IMR-90 (cell line): ENCODE results near the gene AK1. TPM values are rescaled to one million over a fixed set of nuclear protein-coding genes. Genes with fewer than 3 reads are reported as not detected.
A peak's percentile ranks its signal among the peaks of the same experiment; 100 is the strongest.

Experiments
- ATAC-seq: fragments of 200-7000 bp; cut with Tn5 transposase; 2 replicates; pipeline ENCODE4 v1.9.1; 2020; ENCODE audit warnings: low read depth, mild to moderate bottlenecking, moderate library complexity
- BruUV-seq: library from RNA; stranded (reverse); fragments of 400-500 nt; replicated peaks from 2 replicates; lab custom pipeline; 2021; lab: Mats Ljungman, UMichigan
- CTCF ChIA-PET: fragments of 300-600 bp; formaldehyde crosslinking; extraction: SDS; loops from one replicate; lab custom pipeline; 2021; ENCODE audit warnings: antibody characterized with exemption; lab: Yijun Ruan, JAX
- POLR2A ChIA-PET: fragments of 300-600 bp; sonication (Branson Sonifier 250); formaldehyde crosslinking; loops from one replicate; lab custom pipeline; 2022; ENCODE audit warnings: antibody characterized with exemption; ENCODE audit not compliant: unreplicated experiment; lab: Charles Lee
- DNase-seq: peaks from one replicate; pipeline ENCODE4 v3.0.0; 2013
- H2AFZ ChIP-seq: replicated peaks from 2 replicates; pipeline ENCODE3; 2013; ENCODE audit warnings: low read length, mild to moderate bottlenecking; ENCODE audit not compliant: poor library complexity
- H2AK5ac ChIP-seq: 2 replicates; pipeline ENCODE4 v1.6.1; 2013; ENCODE audit warnings: low read depth, low read length, inconsistent platforms
- H2AK9ac ChIP-seq: replicated peaks from 2 replicates; pipeline ENCODE3; 2013; ENCODE audit warnings: mild to moderate bottlenecking, low read depth, low read length, moderate library complexity; ENCODE audit not compliant: poor library complexity
- H2BK120ac ChIP-seq: 2 replicates; pipeline ENCODE4 v1.6.1; 2013; ENCODE audit warnings: low read depth, low read length, inconsistent platforms
- H2BK15ac ChIP-seq: 3 replicates; pipeline ENCODE4 v1.6.1; 2013; ENCODE audit warnings: low read depth, low read length, inconsistent platforms
- H2BK20ac ChIP-seq: 2 replicates; pipeline ENCODE4 v1.6.1; 2013; ENCODE audit warnings: low read depth, mild to moderate bottlenecking, inconsistent platforms, low read length, moderate library complexity
- H2BK5ac ChIP-seq: 2 replicates; pipeline ENCODE4 v1.6.1; 2013; ENCODE audit warnings: mild to moderate bottlenecking, low read depth, low read length, inconsistent platforms; ENCODE audit not compliant: poor library complexity, severe bottlenecking
- H3K14ac ChIP-seq: replicated peaks from 2 replicates; pipeline ENCODE4 v1.6.1; 2013; ENCODE audit warnings: low read depth, low read length, inconsistent platforms
- H3K18ac ChIP-seq: 2 replicates; pipeline ENCODE4 v1.6.1; 2013; ENCODE audit warnings: low read depth, low read length, control low read depth
- H3K23ac ChIP-seq: 2 replicates; pipeline ENCODE4 v1.6.1; 2013; ENCODE audit warnings: low read depth, low read length, inconsistent platforms
- H3K27ac ChIP-seq: 2 replicates; pipeline ENCODE4 v1.5.1; 2013; ENCODE audit warnings: mild to moderate bottlenecking, control low read depth, low read length; ENCODE audit not compliant: insufficient read depth
- H3K27me3 ChIP-seq: 2 replicates; pipeline ENCODE4 v1.6.1; 2013; ENCODE audit warnings: low read length; ENCODE audit not compliant: control insufficient read depth, insufficient read depth
- H3K36me3 ChIP-seq: 2 replicates; pipeline ENCODE4 v1.6.1; 2013; ENCODE audit warnings: low read length, mixed read lengths; ENCODE audit not compliant: control insufficient read depth, insufficient read depth
- H3K4ac ChIP-seq: 2 replicates; pipeline ENCODE4 v1.6.1; 2013; ENCODE audit warnings: low read depth, low read length, inconsistent platforms
- H3K4me1 ChIP-seq: 2 replicates; pipeline ENCODE4 v1.6.1; 2013; ENCODE audit warnings: low read length, mixed read lengths; ENCODE audit not compliant: control insufficient read depth, insufficient read depth
- H3K4me2 ChIP-seq: 2 replicates; pipeline ENCODE4 v1.6.1; 2013; ENCODE audit warnings: low read depth, mild to moderate bottlenecking, control low read depth, low read length, moderate library complexity
- H3K4me3 ChIP-seq: 2 replicates; pipeline ENCODE4 v1.5.1; 2013; ENCODE audit warnings: low read depth, mild to moderate bottlenecking, control low read depth, low read length, moderate library complexity; ENCODE audit not compliant: insufficient read depth
- H3K56ac ChIP-seq: 2 replicates; pipeline ENCODE4 v1.6.1; 2013; ENCODE audit warnings: low read length, inconsistent platforms; ENCODE audit not compliant: insufficient read depth; ENCODE audit errors: extremely low read depth
- H3K79me1 ChIP-seq, 2 experiments: 2 replicates each; pipeline ENCODE4 v1.6.1; 2013; ENCODE audit warnings: low read length in 2 of 2, inconsistent platforms in 1 of 2, low read depth in 1 of 2
- H3K9ac ChIP-seq: 2 replicates; pipeline ENCODE4 v1.6.1; 2013; ENCODE audit warnings: low read depth, low read length, control low read depth
- H3K9me1 ChIP-seq: 2 replicates; pipeline ENCODE4 v1.6.1; 2013; ENCODE audit warnings: low read length, inconsistent platforms; ENCODE audit not compliant: insufficient read depth
- H3K9me3 ChIP-seq: 2 replicates; pipeline ENCODE4 v1.6.1; 2013; ENCODE audit warnings: low read length; ENCODE audit not compliant: control insufficient read depth, insufficient read depth
- H4K20me1 ChIP-seq: 2 replicates; pipeline ENCODE4 v1.6.1; 2013; ENCODE audit warnings: low read length, inconsistent platforms; ENCODE audit not compliant: insufficient read depth
- H4K5ac ChIP-seq: 2 replicates; pipeline ENCODE4 v1.6.1; 2013; ENCODE audit warnings: mild to moderate bottlenecking, low read depth, low read length, control low read depth
- H4K8ac ChIP-seq, 2 experiments: 2 replicates each; pipeline ENCODE4 v1.6.1; 2013; ENCODE audit warnings: low read depth in 2 of 2, low read length in 2 of 2, control low read depth in 1 of 2, inconsistent platforms in 1 of 2
- H4K91ac ChIP-seq: 2 replicates; pipeline ENCODE4 v1.6.1; 2013; ENCODE audit warnings: low read depth, low read length, inconsistent platforms; ENCODE audit not compliant: insufficient read depth
- MAZ ChIP-seq: IDR thresholded peaks from 2 replicates; pipeline ENCODE4 v1.6.1; 2012; ENCODE audit warnings: low read depth, mild to moderate bottlenecking, low read length, improper control_type of control experiment, moderate library complexity, borderline replicate concordance
- MXI1 ChIP-seq: IDR thresholded peaks from 2 replicates; pipeline ENCODE4 v1.6.1; 2012; ENCODE audit warnings: low read depth, mild to moderate bottlenecking, low read length, moderate library complexity, borderline replicate concordance
- WGBS, 2 experiments: methylation state at CpG; one replicate each; pipeline versions ENCODE4 v1.1.5 to v1.1.7; 2013; ENCODE audit warnings: missing lambda C conversion rate in 2 of 2; ENCODE audit not compliant: insufficient read length in 1 of 2; ENCODE audit errors: extremely low coverage in 2 of 2; 5-methylcytosine and 5-hydroxymethylcytosine counted together
- dilution Hi-C: fragments of 300-500 bp; cut with HindIII; formaldehyde crosslinking; loops from one replicate; pipeline ENCODE4 v1.14.3; 2018; ENCODE audit warnings: low sequenced_read_pairs; ENCODE audit not compliant: unreplicated experiment
- in situ Hi-C: fragments of 300-500 bp; cut with MboI; formaldehyde crosslinking; loops from 3 replicates; pipeline ENCODE4 v1.14.3; 2019; ENCODE audit warnings: low sequenced_read_pairs, inconsistent platforms, mixed read lengths
- intact Hi-C: fragments of 100-400 bp; cut with micrococcal nuclease; formaldehyde crosslinking; loops from 2 replicates; pipeline ENCODE4 v1.10.0; 2022
- polyA plus RNA-seq, 3 experiments: library from polyadenylated mRNA; depleted of rRNA; stranded (reverse); fragments of >200 nt; gene quantifications; 2 replicates each; pipeline ENCODE4 v1.2.3, GENCODE V29; 2012; ENCODE audit warnings: low replicate concordance in 1 of 3
- total RNA-seq: library from RNA; depleted of rRNA; stranded (reverse); fragments of >200 nt; gene quantifications from 2 replicates; pipeline ENCODE4 v1.2.3, GENCODE V29; 2012

Gene AK1
- total and polyA plus RNA-seq, 2 of the 4 experiments (the other 2 are of a cell fraction), result 44.8 to 119 TPM

DNA sequence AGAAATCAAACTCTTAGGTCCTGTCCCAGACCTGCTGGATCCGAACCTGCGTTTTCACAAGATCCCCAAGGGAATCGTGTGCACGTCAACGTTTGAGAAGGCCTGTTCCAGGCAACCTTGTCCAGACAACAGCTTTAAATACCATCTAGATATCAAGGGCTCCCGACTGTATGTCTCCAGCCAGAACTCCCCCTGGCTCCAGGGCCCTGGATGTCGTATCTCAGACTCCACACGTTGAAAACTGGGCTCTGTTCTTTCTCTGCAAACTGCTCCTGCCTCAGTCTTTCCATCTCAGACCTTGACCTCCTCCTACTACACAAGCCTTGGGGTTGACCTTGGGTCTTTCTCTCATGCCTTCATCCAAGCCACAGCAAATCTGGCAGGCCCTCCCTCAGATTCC lies 17.2 kb downstream of the AK1 start:
- Histone ChIP-seq H3K4me1 (no peaks in the 10 kb centered on the region), H3K4ac (no peak overlapping the region), H4K8ac (no peak overlapping the region), H2BK20ac (no peak overlapping the region), H3K14ac (no peak overlapping the region), H3K18ac (no peak overlapping the region), H3K79me1 (no peaks in the 10 kb centered on the region), H3K9me3 (no peaks in the 10 kb centered on the region), H4K5ac (no peak overlapping the region), H3K23ac (no peak overlapping the region; the same call in 1 of the 2 replicates), H3K27me3 (no peaks in the 10 kb centered on the region), H2BK5ac (no peak overlapping the region), H3K56ac (no peak overlapping the region), H3K9ac (no peak overlapping the region), H3K27ac (no peak overlapping the region), H2BK15ac (no peak overlapping the region), H2AK5ac (peak overlapping the region; percentile 8; the same call in 1 of the 2 replicates), H3K9me1 (peaks cover 3% of the 10 kb centered on the region; the same call in 1 of the 2 replicates), H2AFZ (peak overlapping the region; percentile 63), H3K4me3 (no peak overlapping the region), H2AK9ac (peak overlapping the region; percentile 65), H2BK120ac (no peak overlapping the region), H3K4me2 (no peak overlapping the region), H4K91ac (no peak overlapping the region), H3K36me3 (no peaks in the 10 kb centered on the region), H4K20me1 (no peaks in the 10 kb centered on the region)
- dilution Hi-C loops (no loop called here), intact Hi-C loops (no loop called here), in situ Hi-C loops (no loop called here)
- no peak for ATAC-seq
- DNase-seq, result no peak
- CTCF ChIA-PET, result no interaction called here
- POLR2A ChIA-PET, result no interaction called here
- 75% methylated on average over 8 of the region's 8 CpGs; no CpG with 5 or more reads in 1 of the 2 experiments for WGBS, 2 experiments
- no TSS peak for BruUV-seq
- TF ChIP-seq MXI1 (no peak), MAZ (no peak)
